HG02938 (cell line): ENCODE measurements around the gene MATCAP1.

Source experiments
- ATAC-seq: cut with Tn5 transposase; IDR thresholded peaks from one replicate; pipeline ENCODE4 v1.9.1; 2021; ENCODE audit warnings: mild to moderate bottlenecking, moderate library complexity; ENCODE audit not compliant: unreplicated experiment

The MATCAP1 gene

DNA sequence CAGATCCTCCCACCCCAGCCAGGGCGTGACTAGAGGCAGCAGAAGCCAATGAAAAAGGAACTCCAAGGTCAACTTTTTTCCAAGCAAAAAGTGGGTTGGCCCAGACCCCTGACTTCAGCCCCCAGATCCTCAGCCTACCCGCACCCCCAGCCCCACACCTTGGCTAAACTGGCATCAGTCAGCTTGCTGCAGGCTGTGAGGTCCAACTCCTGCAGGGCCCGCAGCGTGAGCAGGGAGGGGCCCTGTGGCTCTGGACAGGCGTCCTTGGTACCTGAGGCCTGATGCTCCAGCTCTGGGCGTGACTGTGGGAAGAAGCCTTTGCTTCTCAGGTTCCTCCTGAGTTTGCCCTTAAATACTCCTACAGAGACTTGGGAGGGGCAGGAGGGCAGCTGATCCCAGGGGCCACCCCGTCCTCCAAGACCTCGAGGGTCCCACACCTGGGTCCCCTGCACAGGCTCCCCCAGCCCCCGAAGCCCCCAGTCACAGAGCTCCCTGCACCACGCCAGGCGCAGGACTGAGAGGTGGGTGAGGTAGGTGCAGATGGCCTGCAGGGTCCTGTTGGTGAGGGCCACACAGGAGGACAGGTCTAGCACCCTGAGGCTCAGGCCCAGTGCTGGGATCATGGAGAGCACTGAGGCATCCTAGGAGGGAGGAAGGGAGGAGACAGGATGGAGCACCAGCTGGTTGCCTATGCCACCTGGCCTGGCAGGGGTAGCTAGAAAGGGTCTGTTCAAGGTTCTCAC lies 24.6 kb upstream of the MATCAP1 start:
- ATAC-seq: no peak

- no peak for ATAC-seq
Measured at GRCh38 chr16:67207249-67208091, 23.7 kb upstream of the MATCAP1 start.

GRCh38 chr16:67206838-67207248 lies 23.1 kb upstream of the MATCAP1 start:
- no peak for ATAC-seq

GRCh38 chr16:67206129-67206837 lies 22.5 kb upstream of the MATCAP1 start:
- no peak for ATAC-seq

GRCh38 chr16:67204076-67204475 lies 20.3 kb upstream of the MATCAP1 start:
- ATAC-seq: no peak

DNA sequence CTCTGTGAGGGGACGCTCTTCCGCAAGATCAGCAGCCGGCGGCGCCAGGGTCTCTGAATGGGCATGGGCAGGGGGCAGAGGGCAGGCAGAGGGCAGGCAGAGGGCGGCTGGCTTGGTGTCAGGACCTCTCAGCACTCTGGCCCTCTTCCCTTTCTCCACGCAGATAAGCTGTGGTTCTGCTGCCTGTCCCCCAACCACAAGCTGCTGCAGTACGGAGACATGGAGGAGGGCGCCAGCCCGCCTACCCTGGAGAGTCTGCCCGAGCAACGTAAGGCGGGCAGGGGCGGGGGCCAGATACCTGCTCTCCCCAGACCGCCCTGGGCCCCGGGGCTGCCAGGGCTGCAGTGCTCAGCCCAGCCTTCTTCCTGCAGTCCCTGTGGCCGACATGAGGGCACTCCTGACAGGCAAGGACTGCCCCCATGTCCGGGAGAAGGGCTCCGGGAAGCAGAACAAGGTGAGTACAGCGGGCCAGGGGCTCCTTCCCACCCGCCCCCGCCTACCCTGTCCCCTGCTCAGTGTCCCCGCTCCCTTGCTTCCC lies 19.3 kb upstream of the MATCAP1 start:
- ATAC-seq: no peak

- no peak for ATAC-seq
Measured at GRCh38 chr16:67202426-67202825, 18.7 kb upstream of the MATCAP1 start.

DNA sequence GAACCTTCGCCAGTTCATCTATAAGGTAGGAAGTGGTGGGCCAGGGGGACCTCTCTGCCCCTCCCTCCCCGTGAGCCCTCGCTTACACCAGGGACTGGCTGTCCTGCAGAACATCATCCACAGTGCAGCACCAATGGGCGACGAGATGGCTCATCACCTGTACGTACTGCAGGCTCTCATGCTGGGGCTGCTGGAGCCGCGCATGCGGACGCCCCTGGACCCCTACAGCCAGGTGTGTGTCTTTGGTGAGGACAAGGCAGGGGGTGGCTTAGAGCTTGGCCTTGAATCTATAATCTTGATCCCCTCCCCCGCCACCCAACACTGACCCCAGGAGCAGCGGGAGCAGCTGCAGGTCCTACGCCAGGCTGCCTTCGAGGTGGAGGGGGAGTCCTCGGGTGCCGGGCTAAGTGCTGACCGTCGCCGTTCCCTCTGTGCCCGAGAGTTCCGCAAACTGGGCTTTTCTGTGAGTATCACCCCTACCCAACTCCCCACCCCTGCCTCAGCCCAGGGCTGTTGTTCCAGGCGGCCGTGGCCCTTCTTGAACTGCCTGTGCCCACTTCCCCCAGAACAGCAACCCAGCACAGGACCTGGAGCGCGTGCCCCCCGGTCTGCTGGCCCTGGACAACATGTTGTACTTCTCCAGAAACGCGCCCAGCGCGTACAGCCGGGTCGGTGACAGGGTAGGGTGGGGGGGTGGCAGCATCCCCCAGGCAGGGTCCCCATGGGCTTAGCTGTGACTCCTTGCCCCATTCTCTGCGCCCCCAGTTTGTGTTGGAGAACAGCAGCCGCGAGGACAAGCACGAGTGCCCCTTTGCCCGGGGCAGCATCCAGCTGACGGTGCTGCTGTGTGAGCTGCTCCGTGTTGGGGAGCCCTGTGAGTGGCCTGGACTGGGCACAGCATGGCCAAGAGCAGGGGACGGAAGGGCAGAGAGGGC lies 17.9 kb upstream of the MATCAP1 start:
- ATAC-seq: no peak

DNA sequence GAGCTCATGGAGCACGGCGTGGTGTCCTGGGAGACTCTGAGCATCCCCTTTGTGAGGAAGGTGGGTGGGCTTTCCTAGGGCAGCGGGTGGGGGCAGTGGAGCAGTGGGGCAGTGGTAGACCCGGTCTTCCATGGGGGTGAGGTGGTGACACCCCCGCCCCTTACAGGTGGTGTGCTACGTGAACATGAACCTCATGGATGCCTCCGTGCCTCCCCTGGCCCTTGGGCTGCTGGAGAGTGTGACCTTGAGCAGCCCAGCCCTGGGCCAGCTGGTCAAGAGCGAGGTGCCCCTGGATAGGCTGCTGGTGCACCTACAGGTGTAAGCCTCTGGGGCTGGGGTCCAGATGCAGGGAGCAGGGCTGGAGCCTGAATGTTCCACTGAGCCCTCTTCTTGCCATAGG lies 16.7 kb upstream of the MATCAP1 start:
- no peak for ATAC-seq

- no peak for ATAC-seq
Measured at GRCh38 chr16:67199808-67200198, 16.0 kb upstream of the MATCAP1 start.

DNA sequence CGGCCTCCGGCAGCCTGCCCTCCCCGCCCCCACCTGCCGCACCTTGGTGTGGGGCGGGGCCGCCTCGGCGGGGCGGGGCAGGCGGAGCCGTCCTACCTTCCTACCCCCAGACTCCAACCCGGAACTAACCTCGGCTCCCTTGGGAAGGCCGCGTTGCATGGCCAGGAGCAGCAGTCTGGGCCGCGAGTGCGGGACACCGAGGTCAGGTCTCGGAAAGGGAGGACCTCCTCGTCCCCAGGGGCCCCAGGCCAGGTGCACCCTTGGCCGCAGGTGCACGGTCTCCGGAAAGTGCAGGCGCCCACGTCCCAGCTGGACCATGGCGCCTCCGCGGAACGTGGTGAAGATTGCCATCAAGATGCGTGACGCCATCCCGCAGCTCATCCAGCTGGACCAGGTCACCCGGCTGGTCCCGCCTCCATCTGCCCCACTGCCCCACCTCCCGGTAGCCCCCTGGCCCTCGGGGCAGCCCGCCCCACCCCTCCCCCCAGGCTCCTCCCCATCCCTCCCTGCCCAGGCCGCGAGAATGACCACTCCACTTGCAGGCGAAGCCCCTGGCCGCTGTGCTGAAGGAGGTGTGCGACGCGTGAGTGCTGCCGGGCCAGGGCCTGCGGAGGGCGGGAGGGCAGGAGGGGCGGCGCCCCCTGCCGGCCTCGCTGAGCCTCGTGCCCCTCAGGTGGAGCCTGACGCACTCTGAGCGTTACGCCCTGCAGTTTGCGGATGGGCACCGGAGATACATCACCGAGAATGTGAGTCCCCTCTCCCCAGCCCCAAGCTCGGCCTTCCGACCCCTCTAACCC lies 15.4 kb upstream of the MATCAP1 start, which contains the start of gene ELMO3:
TSS of gene ELMO3 (plus strand) at position 121 of the 797 bp plus-strand sequence. CDS start at position 317, 196 bp downstream.
- no peak for ATAC-seq

DNA sequence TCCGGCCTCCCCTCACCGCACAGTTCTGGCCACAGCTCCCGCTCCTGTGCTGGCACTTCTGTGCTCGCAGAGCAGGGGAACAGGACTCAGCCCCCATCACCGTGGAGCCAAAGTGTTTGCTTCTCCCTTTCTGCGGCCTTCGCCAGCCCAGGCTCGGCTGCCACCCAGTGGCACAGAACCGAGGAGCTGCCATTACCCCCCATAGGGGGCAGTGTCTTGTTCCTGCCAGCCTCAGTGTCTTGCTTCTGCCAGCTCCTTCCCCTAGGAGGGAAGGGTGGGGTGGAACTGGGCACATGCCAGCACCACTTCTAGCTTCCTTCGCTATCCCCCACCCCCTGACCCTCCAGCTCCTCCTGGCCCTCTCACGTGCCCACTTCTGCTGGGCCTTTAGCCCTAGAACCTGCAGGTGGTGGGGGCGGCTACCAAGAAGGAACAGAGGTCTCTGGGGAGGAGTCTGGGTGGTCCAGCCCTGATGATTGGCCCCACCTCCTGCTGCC lies 14.5 kb upstream of the MATCAP1 start:
- no peak for ATAC-seq

GRCh38 chr16:67197704-67198103 lies 13.9 kb upstream of the MATCAP1 start:
- no peak for ATAC-seq

- ATAC-seq: no peak
Measured at GRCh38 chr16:67196881-67197280, 13.1 kb upstream of the MATCAP1 start.

DNA sequence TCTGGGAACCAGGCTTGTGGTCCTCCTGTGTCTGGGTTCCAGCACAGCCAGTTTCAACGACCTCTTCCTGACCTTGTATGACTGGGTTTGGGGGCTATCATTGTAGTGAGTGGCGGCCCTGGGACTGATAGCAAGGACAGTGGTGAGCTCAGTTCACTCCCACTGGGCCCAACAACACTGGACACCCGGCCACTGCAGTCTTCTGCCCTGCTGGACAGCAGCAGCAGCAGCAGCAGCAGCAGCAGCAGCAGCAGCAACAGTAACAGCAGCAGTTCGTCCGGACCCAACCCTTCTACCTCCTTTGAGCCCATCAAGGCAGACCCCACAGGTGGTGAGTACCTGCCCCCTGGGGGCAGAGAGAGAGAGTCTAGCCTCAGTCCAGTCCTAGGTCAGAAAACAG lies 11.9 kb upstream of the MATCAP1 start:
- ATAC-seq: no peak

GRCh38 chr16:67194260-67194659 lies 10.5 kb upstream of the MATCAP1 start:
- ATAC-seq: no peak

GRCh38 chr16:67193536-67193935 lies 9.8 kb upstream of the MATCAP1 start:
- no peak for ATAC-seq

DNA sequence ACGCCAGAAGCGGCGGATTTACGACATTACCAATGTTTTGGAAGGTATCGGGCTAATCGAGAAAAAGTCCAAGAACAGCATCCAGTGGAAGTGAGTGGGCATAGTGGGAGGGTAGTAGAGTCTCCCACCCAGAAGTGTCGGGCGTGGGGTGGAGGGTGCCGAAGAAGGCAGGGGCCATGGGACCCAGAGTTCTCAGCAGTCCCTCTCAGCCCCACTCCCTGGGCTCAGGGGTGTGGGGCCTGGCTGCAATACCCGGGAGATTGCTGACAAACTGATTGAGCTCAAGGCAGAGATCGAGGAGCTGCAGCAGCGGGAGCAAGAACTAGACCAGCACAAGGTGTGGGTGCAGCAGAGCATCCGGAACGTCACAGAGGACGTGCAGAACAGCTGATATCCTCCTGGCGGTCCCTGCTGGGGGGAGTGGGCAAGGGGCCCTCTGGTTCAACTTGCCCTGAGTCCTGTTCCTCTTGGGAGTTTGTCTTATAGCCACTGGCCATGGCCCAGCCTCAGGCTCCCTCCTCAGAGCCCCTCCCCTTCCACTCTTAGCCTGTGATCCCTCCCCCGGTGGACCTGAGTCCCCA lies 9.1 kb upstream of the MATCAP1 start:
- no peak for ATAC-seq
